Vagina (tissue), 2 donors: ENCODE results near the gene CHD6. TPM values are rescaled to one million over a fixed set of nuclear protein-coding genes. Genes with fewer than 3 reads are reported as not detected.

Experiments
- DNase-seq, 2 donors: peaks; one replicate each; pipeline ENCODE4 v3.0.0-alpha.2; 2017; ENCODE audit errors: extremely low spot score in 2 of 2
- H3K27ac ChIP-seq: fragments of 200-600 bp; sonication (generic); one replicate; pipeline ENCODE4 v1.5.1; 2019
- H3K27me3 ChIP-seq: fragments of 200-600 bp; sonication (generic); one replicate; pipeline ENCODE4 v1.5.1; 2019
- H3K36me3 ChIP-seq, 2 donors: fragments of 200-600 bp; sonication (generic); one replicate each; pipeline ENCODE4 v1.5.1; 2017 to 2019
- H3K4me1 ChIP-seq: fragments of 200-600 bp; sonication (generic); one replicate; pipeline ENCODE4 v1.5.1; 2019
- H3K4me3 ChIP-seq, 2 donors: fragments of 200-600 bp; sonication (generic); 1 replicate in 1 of 2; 2 replicates in 1 of 2; pipeline ENCODE4 v1.5.1; 2016 to 2019
- H3K9me3 ChIP-seq: fragments of 200-600 bp; sonication (generic); one replicate; pipeline ENCODE4 v1.5.1; 2019
- POLR2A ChIP-seq, 2 donors: fragments of 450-650 bp; IDR thresholded peaks; one replicate each; pipeline ENCODE4 v1.6.1; 2017; ENCODE audit warnings: antibody characterized with exemption in 2 of 2, mild to moderate bottlenecking in 2 of 2, moderate library complexity in 2 of 2
- POLR2AphosphoS5 ChIP-seq, 2 donors: sonication (generic); formaldehyde crosslinking; IDR thresholded peaks; one replicate each; pipeline ENCODE4 v1.9.0; 2017; ENCODE audit warnings: antibody characterized with exemption in 2 of 2, mild to moderate bottlenecking in 2 of 2, low read depth in 1 of 2; ENCODE audit not compliant: insufficient read depth in 1 of 2
- intact Hi-C: fragments of 100-400 bp; cut with DNase I; formaldehyde crosslinking; loops from one replicate; pipeline ENCODE4 v1.15.1; 2023
- total RNA-seq: library from RNA; depleted of rRNA; stranded (reverse); fragments of >200 nt; gene quantifications from one replicate; pipeline ENCODE4 v1.2.3, GENCODE V29; 2016
- TF ChIP-seq, protein P1 (sequence below), 3 experiments: fragments of 450-650 bp in 2 of 3; fragments of 200-600 bp in 1 of 3; sonication (generic) in 1 of 3; IDR thresholded peaks; one replicate each; pipeline ENCODE4 v1.5.1; 2017 to 2019; ENCODE audit warnings: antibody characterized with exemption in 3 of 3, mild to moderate bottlenecking in 2 of 3, moderate library complexity in 2 of 3

CHD6 gene
- total RNA-seq, 1 donor from 2014 or later, result 37.6 TPM

GRCh38 chr20:41418031-41418430 is 200.1 kb downstream of the CHD6 start:
- intact Hi-C loops, result no loop called here
- DNase-seq, result peak in 1 of 2 donors; percentile 58
- H3K9me3 ChIP-seq, result no peaks in the 10 kb centered on the region
- no peak for TF ChIP-seq POLR2A (IDR thresholded peaks at IDR 0.05)
- TF ChIP-seq, protein P1, sequence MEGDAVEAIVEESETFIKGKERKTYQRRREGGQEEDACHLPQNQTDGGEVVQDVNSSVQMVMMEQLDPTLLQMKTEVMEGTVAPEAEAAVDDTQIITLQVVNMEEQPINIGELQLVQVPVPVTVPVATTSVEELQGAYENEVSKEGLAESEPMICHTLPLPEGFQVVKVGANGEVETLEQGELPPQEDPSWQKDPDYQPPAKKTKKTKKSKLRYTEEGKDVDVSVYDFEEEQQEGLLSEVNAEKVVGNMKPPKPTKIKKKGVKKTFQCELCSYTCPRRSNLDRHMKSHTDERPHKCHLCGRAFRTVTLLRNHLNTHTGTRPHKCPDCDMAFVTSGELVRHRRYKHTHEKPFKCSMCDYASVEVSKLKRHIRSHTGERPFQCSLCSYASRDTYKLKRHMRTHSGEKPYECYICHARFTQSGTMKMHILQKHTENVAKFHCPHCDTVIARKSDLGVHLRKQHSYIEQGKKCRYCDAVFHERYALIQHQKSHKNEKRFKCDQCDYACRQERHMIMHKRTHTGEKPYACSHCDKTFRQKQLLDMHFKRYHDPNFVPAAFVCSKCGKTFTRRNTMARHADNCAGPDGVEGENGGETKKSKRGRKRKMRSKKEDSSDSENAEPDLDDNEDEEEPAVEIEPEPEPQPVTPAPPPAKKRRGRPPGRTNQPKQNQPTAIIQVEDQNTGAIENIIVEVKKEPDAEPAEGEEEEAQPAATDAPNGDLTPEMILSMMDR (IDR thresholded peaks at IDR 0.05), result no peak
- H3K27me3 ChIP-seq, result no peaks in the 10 kb centered on the region
- peaks cover 0 to 74% of the 10 kb centered on the region in 2 donors for H3K36me3 ChIP-seq
- H3K27ac ChIP-seq, result no peak overlapping the region
- no peak overlapping the region for H3K4me3 ChIP-seq
- H3K4me1 ChIP-seq, result no peaks in the 10 kb centered on the region

- intact Hi-C loops, result no loop called here
- TF ChIP-seq POLR2A (IDR thresholded peaks at IDR 0.05) (no peak), POLR2AphosphoS5 (IDR thresholded peaks at IDR 0.05; ENCODE audit: insufficient read depth in 1 of 2, low read depth in 1 of 2) (no peak)
- TF ChIP-seq, protein P1 (IDR thresholded peaks at IDR 0.05), result no peak
- Histone ChIP-seq H3K36me3 (peaks cover 0 to 56% of the 10 kb centered on the region in 2 donors), H3K9me3 (no peaks in the 10 kb centered on the region), H3K27ac (no peak overlapping the region), H3K4me1 (peaks cover 7% of the 10 kb centered on the region), H3K27me3 (no peaks in the 10 kb centered on the region), H3K4me3 (no peak overlapping the region)
- peak in 1 of 2 donors; percentile 52 for DNase-seq
Measured at GRCh38 chr20:41415191-41415590, 203.0 kb downstream of the CHD6 start.

DNA sequence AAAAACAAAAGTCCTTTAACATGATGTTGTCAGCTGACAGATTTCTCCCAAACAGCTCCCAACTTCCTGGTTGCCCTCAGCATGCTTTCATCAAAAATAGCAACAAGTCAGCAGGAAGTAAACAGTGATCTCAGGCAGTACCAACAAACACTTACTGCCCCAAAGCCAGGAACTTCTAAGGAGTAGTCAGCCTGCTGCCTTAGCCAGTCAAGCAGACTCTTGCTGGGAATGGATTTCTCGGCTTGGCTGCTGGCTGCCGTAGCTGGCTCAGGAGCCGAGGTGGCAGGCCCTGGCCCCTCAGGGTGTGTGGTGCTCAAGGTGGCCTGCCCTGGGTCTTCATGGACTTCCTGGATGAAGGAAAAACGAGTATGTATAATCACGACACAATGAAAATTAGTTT is 205.0 kb downstream of the CHD6 start:
- H3K4me1 ChIP-seq, result peaks cover 18% of the 10 kb centered on the region
- no peaks in the 10 kb centered on the region for H3K9me3 ChIP-seq
- no peak overlapping the region for H3K4me3 ChIP-seq
- peaks cover 0 to 60% of the 10 kb centered on the region in 2 donors for H3K36me3 ChIP-seq
- TF ChIP-seq POLR2A (IDR thresholded peaks at IDR 0.05) (no peak), POLR2AphosphoS5 (IDR thresholded peaks at IDR 0.05; ENCODE audit: insufficient read depth in 1 of 2, low read depth in 1 of 2) (no peak)
- TF ChIP-seq, protein P1 (IDR thresholded peaks at IDR 0.05), result no peak
- intact Hi-C loops, result loop anchor here (5.0 kb wide), 1 partner anchor 71 kb away; the partner anchor contains the start of gene LPIN3
- no peaks in the 10 kb centered on the region for H3K27me3 ChIP-seq
- peak in 1 of 2 donors; percentile 62 for DNase-seq
- no peak overlapping the region for H3K27ac ChIP-seq

DNA sequence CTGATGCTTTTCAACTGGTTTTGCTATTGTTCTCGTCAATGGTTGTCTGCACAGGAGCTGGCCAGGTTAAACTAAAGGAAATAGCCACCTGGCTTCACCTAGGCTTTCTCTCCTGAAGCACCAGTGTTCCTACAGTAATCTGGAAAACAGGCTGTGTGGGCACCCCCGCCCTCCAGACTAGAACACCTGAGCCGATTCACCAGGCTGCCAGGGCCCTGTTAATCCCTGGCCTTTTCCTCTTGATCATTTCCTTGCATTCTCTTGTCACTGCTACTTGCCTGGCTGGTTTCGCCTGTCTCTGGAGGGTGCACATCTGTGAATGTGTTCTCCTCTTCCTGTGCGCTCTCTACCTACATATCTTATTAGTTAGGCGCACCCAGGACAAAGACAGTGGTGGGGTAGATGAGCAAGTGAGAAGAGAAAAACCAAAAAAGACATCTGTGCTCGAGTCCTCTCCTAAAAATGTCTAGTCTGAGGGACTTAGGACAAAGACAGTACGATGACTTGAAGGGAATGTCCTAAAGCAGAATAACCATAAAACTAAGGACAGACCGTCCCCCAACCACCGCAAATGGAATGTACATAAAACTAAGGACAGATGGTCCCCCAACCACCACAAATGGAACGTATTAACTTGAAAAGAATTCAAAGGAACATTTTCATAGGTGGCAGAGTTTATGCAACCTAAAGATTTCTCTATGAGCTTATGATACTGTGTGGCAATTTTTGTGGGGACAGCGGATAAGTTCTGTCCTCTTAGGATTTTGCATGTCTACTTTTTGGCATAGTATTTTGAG is 205.7 kb downstream of the CHD6 start:
- TF ChIP-seq, protein P1 (IDR thresholded peaks at IDR 0.05), result no peak
- TF ChIP-seq POLR2AphosphoS5 (IDR thresholded peaks at IDR 0.05; ENCODE audit: insufficient read depth in 1 of 2, low read depth in 1 of 2) (no peak), POLR2A (IDR thresholded peaks at IDR 0.05) (no peak)
- H3K27me3 ChIP-seq, result no peaks in the 10 kb centered on the region
- H3K9me3 ChIP-seq, result no peaks in the 10 kb centered on the region
- H3K27ac ChIP-seq, result peak overlapping the region; percentile 56
- H3K4me1 ChIP-seq, result peaks cover 23% of the 10 kb centered on the region
- DNase-seq, result peak in 1 of 2 donors; percentile 40
- intact Hi-C loops, result loop anchor here (5.0 kb wide), 1 partner anchor 70 kb away; the partner anchor contains the start of gene LPIN3
- H3K36me3 ChIP-seq, result peaks cover 0 to 63% of the 10 kb centered on the region in 2 donors
- H3K4me3 ChIP-seq, result no peak overlapping the region

DNA sequence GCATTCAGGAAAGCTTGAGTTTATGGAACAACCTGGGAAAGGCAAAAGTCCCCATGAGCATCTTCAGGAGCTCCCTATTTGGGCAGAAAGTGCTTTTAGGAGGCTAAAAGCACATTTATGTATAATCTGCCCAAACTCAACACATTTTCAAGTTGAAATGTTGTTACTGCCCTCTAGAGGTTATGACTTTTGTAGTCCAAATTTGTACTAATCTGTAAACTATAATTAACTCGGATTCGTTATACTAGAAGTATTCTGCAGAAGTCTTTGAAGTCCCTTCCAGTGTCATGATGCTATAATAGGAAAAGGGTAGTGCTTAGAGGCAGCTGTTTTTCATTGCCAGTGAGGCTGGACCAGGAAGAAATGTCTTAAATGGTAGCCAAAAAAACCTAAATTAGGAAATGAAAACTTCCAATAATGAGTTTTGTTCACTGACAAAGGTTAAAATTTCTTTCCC is 206.8 kb downstream of the CHD6 start:
- Histone ChIP-seq H3K36me3 (peaks cover 0 to 63% of the 10 kb centered on the region in 2 donors), H3K9me3 (no peaks in the 10 kb centered on the region), H3K27ac (peak overlapping the region; percentile 56), H3K27me3 (no peaks in the 10 kb centered on the region), H3K4me1 (peaks cover 24% of the 10 kb centered on the region), H3K4me3 (peak overlapping the region in 1 of 2 donors; percentile 7)
- intact Hi-C loops, result loop anchor here (5.0 kb wide), 1 partner anchor 69 kb away; the partner anchor contains the start of gene LPIN3
- TF ChIP-seq POLR2A (IDR thresholded peaks at IDR 0.05) (no peak), POLR2AphosphoS5 (IDR thresholded peaks at IDR 0.05; ENCODE audit: insufficient read depth in 1 of 2, low read depth in 1 of 2) (peak in 1 of 2 donors; percentile 21)
- TF ChIP-seq, protein P1 (IDR thresholded peaks at IDR 0.05), result peak in 1 of 3 experiments; percentile 53
- DNase-seq, result no peak
